Measurements from ENCODE around the gene LAMTOR1.
A peak's percentile ranks its signal among the peaks of the same experiment; 100 is the strongest.

LAMTOR1 gene

GRCh38 chr11:72100009-72100408 is 3.1 kb downstream of the LAMTOR1 start:
- peaks cover 52% of the 10 kb centered on the region for H3K36me3 ChIP-seq (ENCODE audit: insufficient read depth, low read length)
- H3K9ac ChIP-seq (ENCODE audit: low read depth, low read length), result no peak overlapping the region
- 94% methylated on average over 3 of the region's 3 CpGs for WGBS
- H3K9me3 ChIP-seq (ENCODE audit: insufficient read depth, low read depth, low read length), result no peaks in the 10 kb centered on the region
- no peak overlapping the region for H3K27ac ChIP-seq (ENCODE audit: low read depth, low read length)
- H3K27me3 ChIP-seq (ENCODE audit: insufficient read depth, low read length), result no peaks in the 10 kb centered on the region
- H3K4me3 ChIP-seq (ENCODE audit: low read length), result no peak overlapping the region
- peaks cover 6% of the 10 kb centered on the region; the same call in 1 of the 2 replicates for H3K4me1 ChIP-seq (ENCODE audit: insufficient read depth, low read length)

- no peaks in the 10 kb centered on the region for H3K9me3 ChIP-seq (ENCODE audit: insufficient read depth, low read depth, low read length)
- H3K4me1 ChIP-seq (ENCODE audit: insufficient read depth, low read length), result peaks cover 3% of the 10 kb centered on the region; the same call in 1 of the 2 replicates
- WGBS, result 95% methylated on average over 3 of the region's 3 CpGs
- no peak overlapping the region for H3K9ac ChIP-seq (ENCODE audit: low read depth, low read length)
- no peaks in the 10 kb centered on the region for H3K27me3 ChIP-seq (ENCODE audit: insufficient read depth, low read length)
- H3K4me3 ChIP-seq (ENCODE audit: low read length), result no peak overlapping the region
- H3K36me3 ChIP-seq (ENCODE audit: insufficient read depth, low read length), result peaks cover 61% of the 10 kb centered on the region
- H3K27ac ChIP-seq (ENCODE audit: low read depth, low read length), result no peak overlapping the region
These were observed 4.4 kb downstream of the LAMTOR1 start for GRCh38 chr11:72098741-72099140.

GRCh38 chr11:72091292-72091691 is 11.8 kb downstream of the LAMTOR1 start:
- peaks cover 25% of the 10 kb centered on the region for H3K36me3 ChIP-seq (ENCODE audit: insufficient read depth, low read length)
- H3K9me3 ChIP-seq (ENCODE audit: insufficient read depth, low read depth, low read length), result no peaks in the 10 kb centered on the region
- no peaks in the 10 kb centered on the region for H3K27me3 ChIP-seq (ENCODE audit: insufficient read depth, low read length)
- no peak overlapping the region for H3K4me3 ChIP-seq (ENCODE audit: low read length)
- H3K4me1 ChIP-seq (ENCODE audit: insufficient read depth, low read length), result peaks cover 3% of the 10 kb centered on the region; the same call in 1 of the 2 replicates
- no peak overlapping the region for H3K9ac ChIP-seq (ENCODE audit: low read depth, low read length)
- WGBS, result 63% methylated on average over 2 of the region's 4 CpGs
- no peak overlapping the region; the same call in 1 of the 2 replicates for H3K27ac ChIP-seq (ENCODE audit: low read depth, low read length)

GRCh38 chr11:72088076-72088808 is 14.9 kb downstream of the LAMTOR1 start:
- Histone ChIP-seq H3K27me3 (ENCODE audit: insufficient read depth, low read length) (no peaks in the 10 kb centered on the region), H3K36me3 (ENCODE audit: insufficient read depth, low read length) (peaks cover 11% of the 10 kb centered on the region), H3K9me3 (ENCODE audit: insufficient read depth, low read depth, low read length) (no peaks in the 10 kb centered on the region), H3K27ac (ENCODE audit: low read depth, low read length) (no peak overlapping the region), H3K4me3 (ENCODE audit: low read length) (no peak overlapping the region), H3K9ac (ENCODE audit: low read depth, low read length) (no peak overlapping the region), H3K4me1 (ENCODE audit: insufficient read depth, low read length) (peaks cover 3% of the 10 kb centered on the region; the same call in 1 of the 2 replicates)
- 86% methylated on average over 4 of the region's 4 CpGs for WGBS

- Histone ChIP-seq H3K9me3 (ENCODE audit: insufficient read depth, low read depth, low read length) (no peaks in the 10 kb centered on the region), H3K9ac (ENCODE audit: low read depth, low read length) (no peak overlapping the region), H3K27ac (ENCODE audit: low read depth, low read length) (no peak overlapping the region), H3K27me3 (ENCODE audit: insufficient read depth, low read length) (no peaks in the 10 kb centered on the region), H3K36me3 (ENCODE audit: insufficient read depth, low read length) (peaks cover 11% of the 10 kb centered on the region), H3K4me3 (ENCODE audit: low read length) (no peak overlapping the region), H3K4me1 (ENCODE audit: insufficient read depth, low read length) (no peaks in the 10 kb centered on the region)
- 97% methylated on average over 2 of the region's 3 CpGs for WGBS
These were observed 17.3 kb downstream of the LAMTOR1 start for GRCh38 chr11:72085621-72086351.

- H3K4me1 ChIP-seq (ENCODE audit: insufficient read depth, low read length), result no peaks in the 10 kb centered on the region
- H3K9ac ChIP-seq (ENCODE audit: low read depth, low read length), result no peak overlapping the region
- H3K27me3 ChIP-seq (ENCODE audit: insufficient read depth, low read length), result no peaks in the 10 kb centered on the region
- H3K9me3 ChIP-seq (ENCODE audit: insufficient read depth, low read depth, low read length), result no peaks in the 10 kb centered on the region
- H3K36me3 ChIP-seq (ENCODE audit: insufficient read depth, low read length), result peaks cover 5% of the 10 kb centered on the region
- no peak overlapping the region for H3K27ac ChIP-seq (ENCODE audit: low read depth, low read length)
- 89% methylated on average over 1 of the region's 1 CpG for WGBS
- no peak overlapping the region for H3K4me3 ChIP-seq (ENCODE audit: low read length)
These were observed 18.1 kb downstream of the LAMTOR1 start for GRCh38 chr11:72084965-72085364.

GRCh38 chr11:72084076-72084475 is 19.0 kb downstream of the LAMTOR1 start:
- H3K4me3 ChIP-seq (ENCODE audit: low read length), result no peak overlapping the region
- no peaks in the 10 kb centered on the region for H3K4me1 ChIP-seq (ENCODE audit: insufficient read depth, low read length)
- WGBS, result 90% methylated on average over 3 of the region's 4 CpGs
- H3K27ac ChIP-seq (ENCODE audit: low read depth, low read length), result no peak overlapping the region
- no peak overlapping the region for H3K9ac ChIP-seq (ENCODE audit: low read depth, low read length)
- no peaks in the 10 kb centered on the region for H3K9me3 ChIP-seq (ENCODE audit: insufficient read depth, low read depth, low read length)
- no peaks in the 10 kb centered on the region for H3K27me3 ChIP-seq (ENCODE audit: insufficient read depth, low read length)
- H3K36me3 ChIP-seq (ENCODE audit: insufficient read depth, low read length), result peaks cover 3% of the 10 kb centered on the region; the same call in 1 of the 2 replicates

- H3K36me3 ChIP-seq (ENCODE audit: insufficient read depth, low read length), result peaks cover 3% of the 10 kb centered on the region; the same call in 1 of the 2 replicates
- no peak overlapping the region for H3K27ac ChIP-seq (ENCODE audit: low read depth, low read length)
- 88% methylated on average over 2 of the region's 2 CpGs for WGBS
- no peaks in the 10 kb centered on the region for H3K9me3 ChIP-seq (ENCODE audit: insufficient read depth, low read depth, low read length)
- H3K4me3 ChIP-seq (ENCODE audit: low read length), result no peak overlapping the region
- peaks cover 4% of the 10 kb centered on the region; the same call in 1 of the 2 replicates for H3K4me1 ChIP-seq (ENCODE audit: insufficient read depth, low read length)
- no peak overlapping the region for H3K9ac ChIP-seq (ENCODE audit: low read depth, low read length)
- H3K27me3 ChIP-seq (ENCODE audit: insufficient read depth, low read length), result no peaks in the 10 kb centered on the region
These were observed 19.7 kb downstream of the LAMTOR1 start for GRCh38 chr11:72083414-72083813.

- 95% methylated on average over 3 of the region's 3 CpGs for WGBS
These were observed 21.2 kb downstream of the LAMTOR1 start for GRCh38 chr11:72081821-72082453.

GRCh38 chr11:72081184-72081644 is 21.9 kb downstream of the LAMTOR1 start:
- Histone ChIP-seq H3K27me3 (ENCODE audit: insufficient read depth, low read length) (no peaks in the 10 kb centered on the region), H3K9ac (ENCODE audit: low read depth, low read length) (peak overlapping the region; percentile 76), H3K27ac (ENCODE audit: low read depth, low read length) (peak overlapping the region; percentile 86), H3K36me3 (ENCODE audit: insufficient read depth, low read length) (no peaks in the 10 kb centered on the region; the same call in 1 of the 2 replicates), H3K9me3 (ENCODE audit: insufficient read depth, low read depth, low read length) (no peaks in the 10 kb centered on the region), H3K4me3 (ENCODE audit: low read length) (peak overlapping the region; percentile 89), H3K4me1 (ENCODE audit: insufficient read depth, low read length) (peaks cover 4% of the 10 kb centered on the region; the same call in 1 of the 2 replicates)
- WGBS, result 85% methylated on average over 21 of the region's 21 CpGs

More at GRCh38 chr11:72081821-72082453, 21.2 kb downstream of the LAMTOR1 start:
- peak overlapping the region; percentile 76; the same call in 1 of the 2 replicates for H3K9ac ChIP-seq (ENCODE audit: low read depth, low read length)
- no peaks in the 10 kb centered on the region for H3K9me3 ChIP-seq (ENCODE audit: insufficient read depth, low read depth, low read length)
- no peaks in the 10 kb centered on the region for H3K27me3 ChIP-seq (ENCODE audit: insufficient read depth, low read length)
- H3K27ac ChIP-seq (ENCODE audit: low read depth, low read length), result peak overlapping the region; percentile 86; the same call in 1 of the 2 replicates
- peaks cover 4% of the 10 kb centered on the region; the same call in 1 of the 2 replicates for H3K4me1 ChIP-seq (ENCODE audit: insufficient read depth, low read length)
- no peak overlapping the region for H3K4me3 ChIP-seq (ENCODE audit: low read length)
- H3K36me3 ChIP-seq (ENCODE audit: insufficient read depth, low read length), result no peaks in the 10 kb centered on the region
